WTC11 (cell line): ENCODE results near the gene BBOX1. TPM values are rescaled to one million over a fixed set of nuclear protein-coding genes. Genes with fewer than 3 reads are reported as not detected.
A peak's percentile ranks its signal among the peaks of the same experiment; 100 is the strongest.

Source experiments
- ATAC-seq: fragments of 200-7000 bp; cut with Tn5 transposase; 2 replicates; pipeline ENCODE4 v1.10.0; 2021; ENCODE audit warnings: mild to moderate bottlenecking, moderate library complexity
- CTCF ChIA-PET: fragments of 300-600 bp; sonication (Branson Sonifier 250); formaldehyde crosslinking; loops from one replicate; lab custom pipeline; 2021; ENCODE audit warnings: antibody characterized with exemption; lab: Charles Lee
- POLR2A ChIA-PET: fragments of 350-600 bp; sonication (Branson Sonifier 250); formaldehyde crosslinking; loops from one replicate; lab custom pipeline; 2021; ENCODE audit warnings: antibody characterized with exemption; lab: Charles Lee
- DNase-seq: peaks from one replicate; pipeline ENCODE4 v3.0.0; 2021; ENCODE audit warnings: low spot score
- H3K27ac Mint-ChIP-seq: 2 replicates; pipeline ENCODE4 v1.8.0; 2021; ENCODE audit warnings: mixed read lengths
- H3K27me3 Mint-ChIP-seq: 2 replicates; pipeline ENCODE4 v1.8.0; 2021; ENCODE audit warnings: low read depth, mild to moderate bottlenecking, moderate library complexity, mixed read lengths
- H3K36me3 Mint-ChIP-seq: 2 replicates; pipeline ENCODE4 v1.8.0; 2021; ENCODE audit warnings: mixed read lengths
- H3K4me1 Mint-ChIP-seq: 2 replicates; pipeline ENCODE4 v1.8.0; 2022; ENCODE audit warnings: mixed read lengths
- H3K4me3 Mint-ChIP-seq: 2 replicates; pipeline ENCODE4 v1.8.0; 2021; ENCODE audit warnings: mild to moderate bottlenecking, moderate library complexity, mixed read lengths
- H3K9me3 Mint-ChIP-seq: 2 replicates; pipeline ENCODE4 v1.8.0; 2021; ENCODE audit warnings: mixed read lengths
- CREM ChIP-seq: sonication (generic); formaldehyde crosslinking; IDR thresholded peaks from 2 replicates; pipeline ENCODE4 v1.8.1; 2022; ENCODE audit warnings: mild to moderate bottlenecking, missing genetic modification reagents, moderate library complexity
- ELF4 ChIP-seq: sonication (generic); formaldehyde crosslinking; IDR thresholded peaks from 2 replicates; pipeline ENCODE4 v1.8.1; 2022; ENCODE audit warnings: low read depth, mild to moderate bottlenecking, moderate library complexity, missing genetic modification reagents
- EMX1 ChIP-seq: fragments of 250-450 bp; sonication (Bioruptor Pico); IDR thresholded peaks from 2 replicates; pipeline ENCODE4 v1.8.0; 2021; ENCODE audit warnings: mild to moderate bottlenecking
- ERG ChIP-seq: fragments of 250-450 bp; sonication (Bioruptor Pico); IDR thresholded peaks from 2 replicates; pipeline ENCODE4 v1.8.0; 2021; ENCODE audit warnings: mild to moderate bottlenecking
- ETV6 ChIP-seq: sonication (generic); formaldehyde crosslinking; IDR thresholded peaks from 2 replicates; pipeline ENCODE4 v1.8.1; 2022; ENCODE audit warnings: mild to moderate bottlenecking, missing genetic modification reagents
- MXD4 ChIP-seq: fragments of 250-450 bp; sonication (Bioruptor Pico); IDR thresholded peaks from 2 replicates; pipeline ENCODE4 v1.8.0; 2021; ENCODE audit warnings: mild to moderate bottlenecking, moderate library complexity, borderline replicate concordance
- RELA ChIP-seq: sonication (generic); formaldehyde crosslinking; IDR thresholded peaks from 2 replicates; pipeline ENCODE4 v1.8.1; 2022; ENCODE audit warnings: missing genetic modification reagents, mild to moderate bottlenecking, borderline replicate concordance
- SMAD3 ChIP-seq: sonication (generic); formaldehyde crosslinking; IDR thresholded peaks from 2 replicates; pipeline ENCODE4 v1.8.0; 2022; ENCODE audit warnings: missing genetic modification reagents, mild to moderate bottlenecking, borderline replicate concordance
- SMAD4 ChIP-seq: sonication (generic); formaldehyde crosslinking; IDR thresholded peaks from 2 replicates; pipeline ENCODE4 v1.8.0; 2022; ENCODE audit warnings: mild to moderate bottlenecking, missing genetic modification reagents
- SOX15 ChIP-seq: fragments of 250-450 bp; sonication (Bioruptor Pico); IDR thresholded peaks from 2 replicates; pipeline ENCODE4 v1.9.0; 2021; ENCODE audit warnings: mild to moderate bottlenecking
- STAT6 ChIP-seq: sonication (generic); formaldehyde crosslinking; conservative IDR thresholded peaks from 2 replicates; pipeline ENCODE4 v1.8.1; 2023; ENCODE audit warnings: mild to moderate bottlenecking, low read depth, missing genetic modification reagents, moderate library complexity
- ZBTB21 ChIP-seq: sonication (generic); formaldehyde crosslinking; IDR thresholded peaks from 2 replicates; pipeline ENCODE4 v1.8.1; 2023; ENCODE audit warnings: mild to moderate bottlenecking, missing genetic modification reagents, borderline replicate concordance
- ZNF281 ChIP-seq: sonication (generic); formaldehyde crosslinking; IDR thresholded peaks from 2 replicates; pipeline ENCODE4 v1.8.0; 2023; ENCODE audit warnings: mild to moderate bottlenecking, missing genetic modification reagents
- ZNF416 ChIP-seq: fragments of 250-450 bp; sonication (Bioruptor Pico); IDR thresholded peaks from 2 replicates; pipeline ENCODE4 v1.9.0; 2021; ENCODE audit warnings: mild to moderate bottlenecking, inconsistent platforms
- ZNF425 ChIP-seq: fragments of 250-450 bp; sonication (Bioruptor Pico); conservative IDR thresholded peaks from 2 replicates; pipeline ENCODE4 v1.9.0; 2021; ENCODE audit warnings: mild to moderate bottlenecking
- total RNA-seq: library from RNA; stranded (reverse); gene quantifications from 3 replicates; pipeline ENCODE4 v1.2.3, GENCODE V29; 2021
- TF ChIP-seq, protein P1 (sequence below): sonication (generic); formaldehyde crosslinking; IDR thresholded peaks from 2 replicates; pipeline ENCODE4 v1.8.1; 2023; ENCODE audit warnings: mild to moderate bottlenecking, missing genetic modification reagents, moderate library complexity
- TF ChIP-seq, protein P2 (sequence below): sonication (generic); formaldehyde crosslinking; IDR thresholded peaks from 2 replicates; pipeline ENCODE4 v1.8.0; 2022; ENCODE audit warnings: mild to moderate bottlenecking, missing genetic modification reagents

BBOX1 gene
- total RNA-seq, 1 experiment from 2014 or later, result not detected

DNA sequence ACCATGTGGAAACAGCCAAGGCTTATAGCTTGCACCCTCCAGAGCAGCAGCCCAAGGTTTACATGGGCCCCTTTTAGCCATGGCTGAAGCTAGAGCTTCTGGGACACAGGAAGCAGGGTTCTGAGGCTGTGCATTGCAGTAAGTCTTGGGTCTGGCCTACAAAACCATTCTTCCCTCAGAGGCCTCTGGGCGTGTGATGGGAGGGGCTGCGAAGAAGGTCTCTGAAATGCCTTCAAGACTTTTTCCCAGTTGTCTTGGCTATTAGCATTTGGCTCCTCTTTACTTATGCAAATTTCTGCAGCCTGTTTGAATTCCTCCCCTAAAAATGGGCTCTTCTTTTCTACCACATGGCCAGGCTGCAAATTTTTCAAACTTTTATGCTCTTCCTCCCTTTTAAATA, 109.5 kb downstream of the BBOX1 start:
- DNase-seq (peak; percentile 20), ATAC-seq (peak; percentile 88)
- Mint-ChIP-seq H3K27ac (no peak overlapping the region), H3K4me1 (peaks cover 13% of the 10 kb centered on the region), H3K27me3 (no peaks in the 10 kb centered on the region), H3K36me3 (no peaks in the 10 kb centered on the region), H3K4me3 (no peak overlapping the region), H3K9me3 (no peaks in the 10 kb centered on the region)
- POLR2A ChIA-PET, result no interaction called here
- TF ChIP-seq, protein P1, sequence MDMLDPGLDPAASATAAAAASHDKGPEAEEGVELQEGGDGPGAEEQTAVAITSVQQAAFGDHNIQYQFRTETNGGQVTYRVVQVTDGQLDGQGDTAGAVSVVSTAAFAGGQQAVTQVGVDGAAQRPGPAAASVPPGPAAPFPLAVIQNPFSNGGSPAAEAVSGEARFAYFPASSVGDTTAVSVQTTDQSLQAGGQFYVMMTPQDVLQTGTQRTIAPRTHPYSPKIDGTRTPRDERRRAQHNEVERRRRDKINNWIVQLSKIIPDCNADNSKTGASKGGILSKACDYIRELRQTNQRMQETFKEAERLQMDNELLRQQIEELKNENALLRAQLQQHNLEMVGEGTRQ (CRISPR knock-in tag), result no peak
- TF ChIP-seq ZBTB21 (CRISPR knock-in tag) (no peak), EMX1 (CRISPR knock-in tag) (no peak), SOX15 (CRISPR knock-in tag) (no peak), MXD4 (CRISPR knock-in tag) (no peak), ETV6 (CRISPR knock-in tag) (no peak), STAT6 (no peak), SMAD3 (CRISPR knock-in tag) (no peak), ZNF416 (CRISPR knock-in tag) (no peak), SMAD4 (CRISPR knock-in tag) (no peak), ELF4 (CRISPR knock-in tag) (no peak), RELA (CRISPR knock-in tag) (no peak), ZNF281 (CRISPR knock-in tag) (no peak), CREM (CRISPR knock-in tag) (no peak), ERG (CRISPR knock-in tag) (no peak), ZNF425 (no peak)
- TF ChIP-seq, protein P2, sequence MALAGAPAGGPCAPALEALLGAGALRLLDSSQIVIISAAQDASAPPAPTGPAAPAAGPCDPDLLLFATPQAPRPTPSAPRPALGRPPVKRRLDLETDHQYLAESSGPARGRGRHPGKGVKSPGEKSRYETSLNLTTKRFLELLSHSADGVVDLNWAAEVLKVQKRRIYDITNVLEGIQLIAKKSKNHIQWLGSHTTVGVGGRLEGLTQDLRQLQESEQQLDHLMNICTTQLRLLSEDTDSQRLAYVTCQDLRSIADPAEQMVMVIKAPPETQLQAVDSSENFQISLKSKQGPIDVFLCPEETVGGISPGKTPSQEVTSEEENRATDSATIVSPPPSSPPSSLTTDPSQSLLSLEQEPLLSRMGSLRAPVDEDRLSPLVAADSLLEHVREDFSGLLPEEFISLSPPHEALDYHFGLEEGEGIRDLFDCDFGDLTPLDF (CRISPR knock-in tag), result no peak
- CTCF ChIA-PET, result no interaction called here
